DMS 273 (cell line): ENCODE data around the gene AMFR.
A peak's percentile ranks its signal among the peaks of the same experiment; 100 is the strongest.
"Not testable (repeated sequence)": the region's sequence is repeated elsewhere in the genome, so short reads cannot be mapped to it uniquely, and the experiment has no call there.

Experiments used
- DNase-seq: peaks from one replicate; lab custom pipeline; 2025; ENCODE audit not compliant: unreplicated experiment; lab: John Stamatoyannopoulos, UW

Gene AMFR

DNA sequence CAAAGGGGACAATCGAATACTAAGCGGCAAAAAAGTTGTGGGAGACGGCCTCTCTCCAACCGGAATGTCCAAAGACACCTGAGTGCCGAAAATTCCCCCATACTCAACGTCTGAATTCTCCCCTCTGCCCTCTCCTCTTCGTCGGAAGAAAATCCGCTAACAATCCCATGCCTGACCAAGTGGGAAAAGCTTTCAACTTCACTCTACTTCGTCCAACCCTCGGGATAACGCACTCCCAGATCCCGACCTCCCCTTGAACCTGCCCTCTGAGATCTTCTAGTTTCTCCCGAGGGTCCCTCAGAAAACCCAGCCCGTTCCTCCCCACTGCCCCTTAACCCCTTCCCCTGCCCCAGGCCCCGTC, 961 bp downstream of the AMFR start:
- DNase-seq = peak; percentile 56

DNA sequence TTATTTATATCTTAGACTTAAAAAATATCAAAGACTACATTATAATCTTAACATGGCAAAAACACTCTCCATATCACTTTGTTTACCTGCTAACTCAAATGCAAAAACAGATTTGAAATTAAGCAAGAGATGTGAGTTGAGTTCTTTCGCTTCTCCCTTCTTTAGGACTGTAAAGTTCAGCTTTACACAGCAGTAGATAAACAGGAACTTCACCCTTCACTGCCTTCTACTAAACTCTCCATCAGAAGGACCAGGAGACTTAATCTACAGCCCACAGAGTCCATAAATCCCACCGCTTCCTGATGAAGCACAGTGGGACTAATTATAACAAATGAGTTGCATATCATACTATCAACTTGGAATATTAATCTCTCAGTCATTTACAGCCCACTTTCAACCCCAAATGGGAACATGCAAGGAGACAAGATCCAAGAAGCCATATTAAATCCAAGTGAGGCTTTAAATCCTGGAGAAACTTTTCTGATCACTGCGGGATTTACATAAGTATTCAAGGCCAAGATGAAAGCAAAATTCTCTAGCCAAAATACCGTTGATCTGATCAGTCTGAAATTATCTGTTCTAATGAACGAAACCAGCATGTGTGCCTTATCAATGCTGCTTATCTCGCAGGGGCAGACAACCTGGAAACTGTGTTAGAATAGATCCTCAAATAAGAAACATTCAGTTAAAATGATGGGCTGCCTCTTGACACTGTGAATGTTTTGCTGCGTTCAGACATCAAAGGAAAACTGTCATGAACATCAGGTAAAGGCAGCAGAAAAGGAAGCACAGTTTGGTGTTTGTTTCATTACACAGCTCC, 1.6 kb downstream of the AMFR start:
- no peak for DNase-seq

DNA sequence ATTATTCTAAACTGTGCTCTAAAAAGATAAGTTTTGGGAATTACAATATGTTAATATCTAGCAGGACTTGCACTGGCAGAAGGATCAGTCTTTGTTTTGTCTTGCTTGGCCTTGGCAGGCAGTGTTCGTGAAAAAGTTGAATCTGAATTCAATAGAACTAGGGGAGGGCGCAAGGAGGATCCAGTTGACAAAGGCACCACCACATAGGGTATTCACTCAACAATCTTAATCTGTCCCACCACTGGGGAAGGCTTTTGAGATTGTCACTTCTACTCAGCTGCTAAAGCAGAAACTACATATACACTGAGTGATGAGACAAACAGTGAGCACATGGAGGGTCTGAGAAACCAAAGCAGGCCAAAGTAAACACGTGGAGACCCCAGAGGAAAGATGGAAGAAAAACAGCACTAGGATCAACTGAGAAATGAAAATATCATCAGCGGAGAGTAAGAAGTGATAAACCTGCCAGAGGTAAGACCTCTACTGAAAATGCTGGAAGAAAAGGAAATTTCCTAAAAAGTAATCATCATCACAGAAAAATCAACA, 2.4 kb downstream of the AMFR start:
- DNase-seq = no peak

DNA sequence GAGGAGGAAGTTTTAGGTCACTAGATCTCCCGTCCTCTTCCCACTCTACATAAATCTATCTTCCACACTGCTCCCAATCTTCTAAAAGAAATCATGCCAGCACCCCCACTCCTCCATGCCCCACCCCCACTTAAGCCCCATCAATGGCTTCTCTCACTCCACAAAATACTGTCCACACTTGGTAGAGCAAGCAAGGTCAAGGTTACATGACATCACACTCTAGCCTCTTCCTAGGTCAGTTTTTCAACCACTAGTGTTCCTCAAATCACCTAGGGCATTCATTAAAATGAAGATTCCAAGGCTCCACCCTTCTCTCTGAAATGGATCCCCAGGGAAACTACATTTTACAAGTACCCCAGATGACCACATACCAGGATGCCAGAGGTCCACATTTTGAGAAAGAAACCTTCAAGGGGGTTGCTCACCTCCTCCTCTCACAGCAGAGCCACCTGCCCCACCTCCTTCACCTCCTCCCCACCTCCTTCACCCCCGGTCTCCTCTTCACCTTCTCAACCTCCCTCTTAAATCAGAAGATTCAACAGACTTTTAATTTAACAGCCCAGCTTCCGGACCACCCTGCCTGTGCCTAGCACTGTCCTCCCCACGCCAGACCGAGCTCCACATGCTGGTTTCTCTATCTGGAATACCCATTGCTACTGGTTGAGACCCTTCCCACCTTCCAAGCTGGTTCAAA, 3.2 kb downstream of the AMFR start:
- no peak for DNase-seq

DNA sequence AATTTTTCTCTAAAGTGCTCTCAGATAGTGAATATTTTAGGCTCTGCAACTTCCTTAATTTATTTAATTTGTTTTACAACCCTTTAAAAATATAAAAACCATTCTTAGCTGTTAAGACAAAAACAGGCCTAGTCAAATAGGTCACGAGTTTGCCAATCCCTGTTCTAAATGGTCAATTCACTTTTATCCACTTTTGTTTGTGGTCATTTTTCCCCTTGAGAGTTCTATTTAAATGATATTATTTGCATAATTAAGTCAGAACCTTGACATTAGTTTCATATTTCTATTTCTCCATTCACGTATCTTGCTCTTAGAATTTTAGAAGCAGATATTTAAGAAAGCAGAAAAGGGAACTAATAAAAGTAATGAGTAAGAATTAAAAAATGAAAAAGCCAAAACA, 4.0 kb downstream of the AMFR start:
- DNase-seq = no peak

DNA sequence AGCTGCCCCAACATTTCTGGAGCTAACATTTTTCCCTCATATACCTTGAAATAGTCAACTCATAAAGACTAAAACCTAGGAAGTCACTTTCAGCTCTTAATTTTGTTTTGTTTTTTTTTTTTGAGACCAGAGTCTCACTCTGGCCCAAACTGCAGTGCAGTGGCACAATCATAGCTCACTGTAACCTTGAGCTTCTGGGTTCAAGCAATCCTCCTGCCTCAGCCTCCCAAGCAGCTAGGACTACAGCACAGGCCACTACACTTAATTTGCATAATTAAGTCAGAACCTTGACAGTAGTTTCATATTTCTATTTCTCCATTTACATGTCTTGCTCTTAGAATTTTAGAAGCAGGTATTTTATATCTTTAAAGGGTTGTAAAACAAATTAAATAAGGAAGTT, 4.7 kb downstream of the AMFR start:
- DNase-seq = no peak

DNA sequence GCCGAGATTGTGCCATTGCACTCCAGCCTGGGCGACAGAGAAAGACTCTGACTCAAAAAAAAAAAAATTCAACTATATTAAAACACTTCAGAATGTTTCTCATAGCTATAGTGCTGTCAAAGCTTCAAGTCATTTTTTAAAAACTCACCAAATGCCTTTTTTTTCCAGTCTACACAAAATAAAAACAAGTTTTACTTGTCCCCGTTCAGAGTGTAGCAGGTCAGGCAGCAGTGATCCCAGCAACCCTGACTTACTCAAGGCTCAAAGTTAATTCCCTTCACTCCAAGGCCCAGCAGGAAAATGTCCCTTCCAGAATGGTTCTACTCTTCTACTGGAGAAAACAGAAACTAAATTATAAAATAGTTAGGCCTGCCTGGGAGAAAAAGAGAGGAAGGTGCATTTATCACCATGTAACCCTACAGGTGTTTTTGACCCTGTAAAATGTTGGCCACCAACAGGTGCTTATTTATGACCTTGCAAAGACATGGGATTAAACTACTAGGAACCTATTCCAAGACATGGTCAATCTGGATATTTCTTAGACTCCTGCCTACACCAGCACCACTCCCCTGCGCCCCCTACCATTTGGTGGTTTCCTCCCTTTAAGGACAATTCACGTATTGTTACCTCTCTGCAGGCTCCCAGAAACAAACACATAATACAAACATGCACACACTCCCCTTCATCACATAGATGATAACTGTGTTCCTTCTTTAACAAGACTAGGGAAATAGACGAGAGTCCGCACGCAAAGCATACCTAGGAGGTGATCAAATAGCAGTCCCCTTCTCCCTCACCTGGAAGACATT, 5.4 kb downstream of the AMFR start:
- DNase-seq = no peak

DNA sequence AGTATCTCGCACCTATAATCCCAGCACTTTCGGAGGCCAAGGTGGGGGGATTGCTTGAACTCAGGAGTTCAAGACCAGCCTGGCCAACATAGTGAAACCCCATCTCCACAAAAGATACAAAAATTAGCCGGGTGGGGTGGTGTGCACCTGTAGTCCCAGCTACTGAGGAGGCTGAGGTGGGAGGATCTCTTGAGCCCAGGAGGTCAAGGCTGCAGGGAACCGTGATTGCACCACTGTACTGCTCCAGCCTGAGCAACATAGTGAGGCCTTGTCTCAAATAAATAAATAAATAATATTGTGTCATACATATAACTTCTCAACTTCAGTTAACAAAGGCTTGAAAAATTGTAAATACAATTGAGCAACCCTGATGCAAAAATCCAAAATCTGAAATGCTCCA, 8.2 kb downstream of the AMFR start:
- no peak for DNase-seq

DNA sequence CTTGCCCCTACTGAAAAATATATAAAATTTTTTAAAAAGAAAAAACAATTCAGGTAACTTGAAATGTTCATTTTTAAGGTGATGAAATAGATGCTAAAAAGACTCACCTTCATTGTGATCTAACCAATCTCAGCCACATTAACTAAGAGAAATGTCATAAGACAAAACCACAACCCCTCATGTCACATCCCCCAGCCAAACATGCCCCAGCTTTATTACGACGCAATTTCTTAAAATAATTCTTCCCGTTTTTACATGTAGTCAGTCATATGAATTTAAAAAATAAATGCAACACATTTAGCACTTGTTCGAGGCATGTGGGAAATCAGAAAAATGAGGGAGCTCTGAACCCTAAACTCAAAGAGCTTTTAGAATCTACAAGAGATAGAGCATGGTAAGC, 9.5 kb downstream of the AMFR start:
- no peak for DNase-seq

DNA sequence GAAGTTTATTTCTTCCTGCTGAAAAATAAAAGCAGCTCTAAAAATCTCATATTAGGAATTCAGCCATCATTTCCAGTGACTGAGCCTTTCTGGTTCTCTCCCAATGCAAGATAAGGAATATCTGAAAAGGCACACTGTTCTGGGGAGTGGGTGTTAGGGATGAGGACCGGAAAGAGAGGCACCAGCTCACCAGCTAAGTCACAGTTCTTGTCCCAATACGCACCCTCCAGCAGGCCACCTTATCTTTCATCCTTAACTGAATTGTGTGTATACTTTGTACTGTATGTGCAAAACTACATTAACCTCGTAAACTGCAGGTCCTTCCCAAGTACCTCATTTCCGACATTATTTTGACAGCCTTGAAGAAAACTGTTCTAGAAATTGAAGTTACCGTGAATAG, 11.0 kb downstream of the AMFR start:
- no peak for DNase-seq

DNA sequence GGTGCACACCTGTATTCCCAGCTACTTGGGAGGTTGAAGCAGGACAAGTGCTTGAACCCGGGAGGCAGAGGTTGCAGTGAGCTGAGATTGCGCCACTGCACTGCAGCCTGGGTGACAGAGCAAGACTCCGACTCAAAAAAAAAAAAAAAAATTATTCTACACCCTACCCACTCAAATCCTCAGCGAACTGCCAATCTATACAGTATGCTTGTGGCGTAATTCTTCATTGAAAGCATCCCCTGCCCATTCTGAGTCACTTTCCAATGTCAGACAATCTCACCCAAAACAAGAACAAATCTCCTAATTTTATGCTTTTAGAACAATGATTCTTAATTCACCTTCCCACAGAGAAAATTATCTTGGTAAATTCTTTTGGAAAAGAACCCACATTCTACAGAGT, 12.0 kb downstream of the AMFR start:
- no peak for DNase-seq

DNA sequence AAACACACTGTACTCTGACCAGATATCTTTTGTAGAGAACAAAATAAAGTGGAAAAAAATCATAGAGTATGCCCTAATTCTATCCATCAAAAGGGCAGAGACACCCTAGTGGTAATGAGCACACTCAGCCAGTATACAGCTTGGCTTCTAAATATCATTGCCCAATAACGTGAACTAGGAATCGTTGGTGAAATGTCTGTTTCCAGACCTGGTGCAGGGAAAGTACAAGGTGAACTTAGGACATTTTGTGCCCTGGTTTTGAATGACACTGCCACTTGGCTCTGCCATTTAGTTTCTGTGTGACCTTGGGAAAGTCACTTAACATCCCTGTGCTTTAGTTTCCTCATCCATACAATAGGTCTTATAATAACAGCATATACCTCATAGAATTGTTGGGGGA, 13.7 kb downstream of the AMFR start:
- no peak for DNase-seq

DNA sequence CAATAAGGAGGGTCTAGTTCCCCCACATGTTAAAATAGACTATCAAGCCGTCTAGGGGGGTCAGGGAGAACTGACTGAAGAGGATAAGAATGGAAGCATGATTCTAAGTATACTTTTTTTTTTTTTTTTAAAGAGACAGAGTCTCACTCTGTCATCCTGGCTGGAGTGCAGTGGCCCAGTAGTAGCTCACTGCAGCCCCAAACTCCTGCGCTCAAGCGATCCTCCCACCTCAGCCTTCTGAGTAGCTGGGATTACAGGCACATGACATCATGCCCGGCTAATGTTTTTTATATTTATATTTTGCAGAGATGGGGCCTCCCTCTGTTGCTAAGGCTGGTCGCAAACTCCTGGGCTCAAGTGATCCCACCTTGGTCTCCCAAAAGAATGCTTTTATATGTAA, 14.2 kb downstream of the AMFR start:
- no peak for DNase-seq

DNA sequence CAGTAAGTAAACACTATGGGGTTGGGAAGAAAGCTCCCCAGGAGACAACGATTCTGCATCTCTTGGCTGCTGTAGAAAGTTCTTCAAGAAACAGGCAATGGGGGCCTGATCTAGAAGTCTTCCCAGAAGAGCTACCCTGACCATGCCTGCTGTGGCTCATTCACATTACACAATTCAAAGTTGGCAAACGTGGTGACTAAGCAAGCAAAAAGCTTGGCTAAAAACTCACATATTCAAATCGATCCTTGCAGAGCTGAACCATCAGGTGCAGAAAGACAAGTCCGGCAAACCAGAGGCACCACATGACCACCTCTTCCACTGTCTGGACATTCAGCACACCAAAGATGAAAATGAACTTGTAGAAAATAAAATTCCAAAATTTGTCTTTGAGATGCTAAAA, 16.1 kb downstream of the AMFR start:
- no peak for DNase-seq

DNA sequence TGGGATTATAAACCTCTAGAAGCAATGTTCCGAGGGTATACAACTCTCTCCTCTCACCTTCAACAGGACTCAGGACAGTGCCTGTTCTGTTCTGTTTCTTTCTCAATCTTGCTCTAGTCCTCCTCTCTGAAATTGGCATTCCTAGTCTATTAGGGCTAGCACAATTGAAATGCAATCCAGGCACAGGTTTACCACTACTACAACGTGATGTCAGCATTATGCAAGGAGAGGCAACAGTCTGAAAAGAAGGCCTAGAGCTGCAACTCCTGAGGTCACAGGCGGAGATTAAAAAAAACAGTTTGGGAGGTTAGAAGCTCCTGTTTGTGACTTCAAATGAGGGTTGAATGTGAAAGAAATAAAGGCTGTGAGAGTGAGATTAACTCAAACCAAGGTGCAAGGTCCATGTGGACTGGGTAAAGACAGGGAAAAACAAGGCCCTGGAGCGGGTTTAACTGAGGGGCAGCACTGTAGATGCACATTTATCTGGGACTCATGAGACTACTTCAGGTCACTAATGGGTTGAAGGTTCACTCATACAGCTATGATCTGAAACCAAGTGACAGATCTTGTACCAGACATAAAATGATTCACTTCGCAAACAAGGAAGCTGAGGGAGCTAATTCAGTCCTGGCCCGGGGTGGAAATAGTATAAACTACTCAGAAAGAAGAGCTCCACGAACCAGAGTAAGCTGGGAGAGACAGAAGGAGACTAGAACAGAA, 16.8 kb downstream of the AMFR start:
- no peak for DNase-seq

DNA sequence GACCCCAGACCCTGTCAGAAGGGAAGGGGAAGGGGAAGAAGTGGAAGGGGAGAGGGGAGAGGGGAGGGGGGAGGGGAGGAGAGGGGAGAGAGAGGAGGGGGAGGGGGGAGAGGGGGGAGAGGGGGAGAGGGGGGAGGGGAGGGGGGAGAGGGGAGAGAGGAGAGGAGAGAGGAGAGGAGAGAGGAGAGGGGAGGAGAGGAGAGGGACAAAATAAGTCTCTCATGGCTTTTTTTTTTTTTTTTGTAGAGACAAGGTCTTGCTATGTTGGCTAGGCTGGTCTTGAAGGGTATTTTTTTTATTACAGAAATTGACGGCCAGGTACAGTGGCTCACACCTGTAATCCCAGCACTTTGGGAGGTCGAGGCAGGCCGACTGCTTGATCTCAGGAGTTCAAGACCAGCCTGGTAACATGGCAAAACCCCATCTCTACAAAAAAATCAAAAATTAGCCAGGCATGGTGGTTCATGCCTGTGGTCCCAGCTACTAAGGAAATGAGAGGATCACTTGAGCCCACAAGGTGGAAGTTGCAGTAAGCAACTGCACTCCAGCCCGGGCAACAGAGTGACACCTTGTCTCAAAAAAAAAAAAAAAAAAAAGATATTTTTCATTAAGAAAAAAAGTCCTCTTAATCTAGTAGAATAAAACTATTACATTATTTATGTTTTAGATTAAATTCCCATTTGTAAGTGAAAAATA, 19.2 kb downstream of the AMFR start:
- DNase-seq = no peak

DNA sequence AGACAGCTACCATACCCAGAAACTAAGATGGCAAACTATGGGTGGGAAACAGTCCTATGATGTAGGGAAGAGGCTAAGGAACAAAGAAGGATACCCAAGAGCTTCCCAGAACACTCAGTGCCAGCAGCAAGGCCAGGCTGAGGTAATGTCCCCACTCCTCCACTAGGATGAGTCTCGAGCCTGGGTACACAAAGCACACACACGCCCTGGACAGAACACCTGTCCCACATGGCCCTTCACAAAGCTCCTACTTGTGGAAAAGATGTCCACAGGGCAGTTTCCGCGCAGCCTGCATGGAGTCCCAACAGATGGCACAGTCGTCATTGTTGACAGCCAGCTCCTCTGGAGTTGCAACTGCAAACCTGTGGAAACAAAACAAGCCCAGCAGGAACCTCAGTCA, 23.9 kb downstream of the AMFR start:
- peak; percentile 59 for DNase-seq

DNA sequence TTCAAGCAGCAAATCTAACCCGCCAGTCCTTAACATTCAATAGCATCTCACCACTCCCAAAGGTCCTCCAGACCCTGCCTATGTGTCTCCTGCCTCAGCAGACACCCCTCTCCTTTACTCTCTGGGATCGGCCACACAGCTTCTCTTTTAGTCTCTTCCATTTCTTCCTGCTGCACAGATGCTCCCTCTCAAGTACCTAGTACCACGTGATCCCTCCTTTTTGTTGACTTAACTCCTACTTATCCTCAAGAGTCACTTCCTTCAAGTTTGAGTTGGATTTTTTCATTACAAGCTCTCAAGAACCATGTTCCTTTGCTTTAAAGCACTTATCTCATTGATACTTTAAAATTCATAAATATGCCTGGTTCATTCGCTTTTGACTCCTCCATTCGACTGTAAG, 24.9 kb downstream of the AMFR start:
- DNase-seq = no peak

DNA sequence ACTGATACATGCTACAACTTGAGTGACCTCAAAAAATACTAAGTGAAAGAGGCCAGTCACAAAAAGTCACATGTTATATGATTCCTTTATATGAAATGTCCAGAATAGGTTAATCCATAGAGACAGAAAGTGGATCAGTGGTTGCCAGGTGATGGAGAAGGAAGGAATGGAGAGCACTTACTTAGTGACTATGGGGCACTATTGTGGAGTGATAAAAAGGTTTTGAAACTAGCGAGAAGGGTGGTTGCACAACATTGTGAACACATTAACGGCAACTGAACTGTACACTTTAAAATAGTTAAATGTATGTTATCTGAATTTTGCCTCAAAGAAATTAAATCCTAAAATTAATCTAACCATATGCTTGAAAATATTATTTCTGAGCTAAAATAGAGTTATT, 25.9 kb downstream of the AMFR start:
- no peak for DNase-seq

DNA sequence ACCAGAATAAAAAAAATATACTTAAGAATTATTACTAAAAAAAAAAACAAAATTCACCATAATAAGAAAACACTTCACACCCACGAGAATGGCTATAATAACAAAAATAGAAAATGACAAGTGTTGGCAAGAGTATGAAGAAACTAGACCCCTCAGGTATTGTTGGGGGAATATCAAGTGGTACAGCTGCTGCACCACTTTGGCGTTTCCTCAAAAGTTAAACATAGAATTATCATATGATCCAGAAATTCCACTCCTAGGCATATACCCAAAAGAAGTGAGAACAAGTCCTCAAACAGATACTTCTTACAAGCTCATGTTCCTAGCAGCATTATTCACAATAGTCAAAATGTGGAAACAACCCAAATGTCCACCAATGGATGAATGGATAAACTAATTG, 26.3 kb downstream of the AMFR start:
- no peak for DNase-seq

DNA sequence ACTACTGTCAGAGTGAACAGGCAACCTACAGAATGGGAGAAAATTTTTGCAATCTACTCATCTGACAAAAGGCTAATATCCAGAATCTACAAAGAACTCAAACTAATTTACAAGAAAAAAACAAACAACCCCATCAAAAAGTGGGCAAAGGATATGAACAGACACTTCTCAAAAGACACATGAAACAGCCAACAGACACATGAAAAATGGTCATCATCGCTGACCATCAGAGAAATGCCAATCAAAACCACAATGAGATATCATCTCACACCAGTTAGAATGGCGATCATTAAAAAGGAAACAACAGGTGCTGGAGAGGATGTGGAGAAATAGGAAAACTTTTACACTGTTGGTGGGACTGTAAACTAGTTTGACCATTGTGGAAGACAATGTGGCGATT, 28.6 kb downstream of the AMFR start:
- not testable (repeated sequence) for DNase-seq
